ENCODE data around the gene TNIP1. TPM values are rescaled to one million over a fixed set of nuclear protein-coding genes. Genes with fewer than 3 reads are reported as not detected.
A peak's percentile ranks its signal among the peaks of the same experiment; 100 is the strongest.

TNIP1 gene
- total RNA-seq, 1 experiment from 2014 or later, result 342 TPM

- TF ChIP-seq CTCF (IDR thresholded peaks at IDR 0.05; ENCODE audit: unreplicated experiment), result no peak
- POLR2A ChIA-PET, result no interaction called here
- H3K4me1 Mint-ChIP-seq (ENCODE audit: insufficient read depth, unreplicated experiment), result peaks cover 43% of the 10 kb centered on the region
- H3K36me3 Mint-ChIP-seq (ENCODE audit: insufficient read depth, unreplicated experiment), result peaks cover 78% of the 10 kb centered on the region
- H3K4me3 Mint-ChIP-seq (ENCODE audit: unreplicated experiment), result no peak overlapping the region
- H3K27me3 Mint-ChIP-seq (ENCODE audit: insufficient read depth, unreplicated experiment), result no peaks in the 10 kb centered on the region
- CTCF ChIA-PET, result interaction anchor here (0.6 to 19.3 kb wide), 6 partner anchors 25 to 225 kb away, joined by 4 to 230 read pairs (median 8); no protein-coding TSS in a partner anchor
- H3K27ac Mint-ChIP-seq (ENCODE audit: low read depth, unreplicated experiment), result no peak overlapping the region
- no peaks in the 10 kb centered on the region for H3K9me3 Mint-ChIP-seq (ENCODE audit: unreplicated experiment)
- intact Hi-C loops (cut with micrococcal nuclease), result no loop called here
- BruUV-seq (replicated peaks), result no TSS peak
- no peak for DNase-seq (ENCODE audit: unreplicated experiment)
These were observed 54.2 kb downstream of the TNIP1 start for GRCh38 chr5:151026679-151027078.

GRCh38 chr5:151026088-151026487, 54.7 kb downstream of the TNIP1 start:
- Mint-ChIP-seq H3K9me3 (ENCODE audit: unreplicated experiment) (no peaks in the 10 kb centered on the region), H3K27me3 (ENCODE audit: insufficient read depth, unreplicated experiment) (no peaks in the 10 kb centered on the region), H3K4me3 (ENCODE audit: unreplicated experiment) (no peak overlapping the region), H3K4me1 (ENCODE audit: insufficient read depth, unreplicated experiment) (peaks cover 44% of the 10 kb centered on the region), H3K27ac (ENCODE audit: low read depth, unreplicated experiment) (peak overlapping the region; percentile 23), H3K36me3 (ENCODE audit: insufficient read depth, unreplicated experiment) (peaks cover 73% of the 10 kb centered on the region)
- TF ChIP-seq CTCF (IDR thresholded peaks at IDR 0.05; ENCODE audit: unreplicated experiment), result no peak
- intact Hi-C loops (cut with micrococcal nuclease), result no loop called here
- CTCF ChIA-PET, result interaction anchor here (0.9 to 19.3 kb wide), 7 partner anchors 15 to 213 kb away, joined by 4 to 230 read pairs (median 6); no protein-coding TSS in a partner anchor
- no TSS peak for BruUV-seq (replicated peaks)
- POLR2A ChIA-PET, result no interaction called here
- DNase-seq (ENCODE audit: unreplicated experiment), result no peak

- no peak for DNase-seq (ENCODE audit: unreplicated experiment)
- no TSS peak for BruUV-seq (replicated peaks)
These were observed 55.6 kb downstream of the TNIP1 start for GRCh38 chr5:151025250-151025606.

More at GRCh38 chr5:151025250-151025606, 55.6 kb downstream of the TNIP1 start:
- Mint-ChIP-seq H3K36me3 (ENCODE audit: insufficient read depth, unreplicated experiment) (peaks cover 65% of the 10 kb centered on the region), H3K4me1 (ENCODE audit: insufficient read depth, unreplicated experiment) (peaks cover 44% of the 10 kb centered on the region), H3K27me3 (ENCODE audit: insufficient read depth, unreplicated experiment) (no peaks in the 10 kb centered on the region), H3K4me3 (ENCODE audit: unreplicated experiment) (no peak overlapping the region), H3K27ac (ENCODE audit: low read depth, unreplicated experiment) (peak overlapping the region; percentile 43), H3K9me3 (ENCODE audit: unreplicated experiment) (no peaks in the 10 kb centered on the region)
- CTCF ChIA-PET, result interaction anchor here (0.6 to 19.3 kb wide), 14 partner anchors 14 to 261 kb away, joined by 3 to 230 read pairs (median 4); no protein-coding TSS in a partner anchor
- intact Hi-C loops (cut with micrococcal nuclease), result no loop called here
- no peak for TF ChIP-seq CTCF (IDR thresholded peaks at IDR 0.05; ENCODE audit: unreplicated experiment)
- POLR2A ChIA-PET, result interaction anchor here (0.6 kb wide), 1 partner anchor 96 kb away, joined by 3 read pairs; no protein-coding TSS in a partner anchor
